Measurements from ENCODE around the gene GPR143.

GPR143 gene

GRCh38 chrX:9687899-9688298, 77.7 kb downstream of the GPR143 start:
- TF ChIP-seq, protein P1, sequence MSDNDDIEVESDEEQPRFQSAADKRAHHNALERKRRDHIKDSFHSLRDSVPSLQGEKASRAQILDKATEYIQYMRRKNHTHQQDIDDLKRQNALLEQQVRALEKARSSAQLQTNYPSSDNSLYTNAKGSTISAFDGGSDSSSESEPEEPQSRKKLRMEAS (IDR thresholded peaks at IDR 0.05), result no peak
- no peak for TF ChIP-seq EP300 (IDR thresholded peaks at IDR 0.05; ENCODE audit: borderline replicate concordance)
- TF ChIP-seq RAD21 (IDR thresholded peaks at IDR 0.05; ENCODE audit: low read depth), result no peak
- TF ChIP-seq EGR1 (IDR thresholded peaks at IDR 0.05), result no peak
- no peak for TF ChIP-seq NFIC (IDR thresholded peaks at IDR 0.05)
- TF ChIP-seq REST (IDR thresholded peaks at IDR 0.05; ENCODE audit: low read depth), result no peak
- TF ChIP-seq YY1 (IDR thresholded peaks at IDR 0.05; ENCODE audit: low read depth), result no peak
- no peak for TF ChIP-seq TEAD4 (IDR thresholded peaks at IDR 0.05)
- no peak for TF ChIP-seq CEBPB (IDR thresholded peaks at IDR 0.05)
- no peak for TF ChIP-seq CREB1 (IDR thresholded peaks at IDR 0.05; ENCODE audit: low read depth)
- no peak for TF ChIP-seq FOXM1 (IDR thresholded peaks at IDR 0.05; ENCODE audit: borderline replicate concordance, low read depth)
- TF ChIP-seq TCF12 (IDR thresholded peaks at IDR 0.05; ENCODE audit: low read depth), result no peak
- TF ChIP-seq ZBTB7A (IDR thresholded peaks at IDR 0.05; ENCODE audit: low read depth), result no peak
- TF ChIP-seq, protein P2, sequence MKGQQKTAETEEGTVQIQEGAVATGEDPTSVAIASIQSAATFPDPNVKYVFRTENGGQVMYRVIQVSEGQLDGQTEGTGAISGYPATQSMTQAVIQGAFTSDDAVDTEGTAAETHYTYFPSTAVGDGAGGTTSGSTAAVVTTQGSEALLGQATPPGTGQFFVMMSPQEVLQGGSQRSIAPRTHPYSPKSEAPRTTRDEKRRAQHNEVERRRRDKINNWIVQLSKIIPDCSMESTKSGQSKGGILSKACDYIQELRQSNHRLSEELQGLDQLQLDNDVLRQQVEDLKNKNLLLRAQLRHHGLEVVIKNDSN (IDR thresholded peaks at IDR 0.05), result no peak

- TF ChIP-seq REST (IDR thresholded peaks at IDR 0.05; ENCODE audit: low read depth) (no peak), CEBPB (IDR thresholded peaks at IDR 0.05) (no peak), RAD21 (IDR thresholded peaks at IDR 0.05; ENCODE audit: low read depth) (no peak), CREB1 (IDR thresholded peaks at IDR 0.05; ENCODE audit: low read depth) (no peak), EGR1 (IDR thresholded peaks at IDR 0.05) (no peak), NFIC (IDR thresholded peaks at IDR 0.05) (no peak)
- TF ChIP-seq, protein P2 (IDR thresholded peaks at IDR 0.05), result no peak
Observed at GRCh38 chrX:9683350-9683749, 82.3 kb downstream of the GPR143 start.

GRCh38 chrX:9682861-9683260, 82.8 kb downstream of the GPR143 start:
- TF ChIP-seq TCF12 (IDR thresholded peaks at IDR 0.05; ENCODE audit: low read depth) (no peak), EGR1 (IDR thresholded peaks at IDR 0.05) (no peak), FOXM1 (IDR thresholded peaks at IDR 0.05; ENCODE audit: borderline replicate concordance, low read depth) (no peak), YY1 (IDR thresholded peaks at IDR 0.05; ENCODE audit: low read depth) (no peak), RAD21 (IDR thresholded peaks at IDR 0.05; ENCODE audit: low read depth) (no peak), ZBTB7A (IDR thresholded peaks at IDR 0.05; ENCODE audit: low read depth) (no peak), TAF1 (IDR thresholded peaks at IDR 0.05; ENCODE audit: low read depth) (no peak), REST (IDR thresholded peaks at IDR 0.05; ENCODE audit: low read depth) (no peak)
- TF ChIP-seq, protein P2 (IDR thresholded peaks at IDR 0.05), result no peak

GRCh38 chrX:9682456-9682855, 83.2 kb downstream of the GPR143 start:
- TF ChIP-seq ZBTB7A (IDR thresholded peaks at IDR 0.05; ENCODE audit: low read depth) (no peak), REST (IDR thresholded peaks at IDR 0.05; ENCODE audit: low read depth) (no peak), FOXM1 (IDR thresholded peaks at IDR 0.05; ENCODE audit: borderline replicate concordance, low read depth) (no peak), TCF12 (IDR thresholded peaks at IDR 0.05; ENCODE audit: low read depth) (no peak), CREB1 (IDR thresholded peaks at IDR 0.05; ENCODE audit: low read depth) (no peak), EGR1 (IDR thresholded peaks at IDR 0.05) (no peak), YY1 (IDR thresholded peaks at IDR 0.05; ENCODE audit: low read depth) (no peak), EP300 (IDR thresholded peaks at IDR 0.05; ENCODE audit: borderline replicate concordance) (no peak), TAF1 (IDR thresholded peaks at IDR 0.05; ENCODE audit: low read depth) (no peak), CEBPB (IDR thresholded peaks at IDR 0.05) (no peak), NFIC (IDR thresholded peaks at IDR 0.05) (no peak), TEAD4 (IDR thresholded peaks at IDR 0.05) (no peak), RAD21 (IDR thresholded peaks at IDR 0.05; ENCODE audit: low read depth) (no peak)
- TF ChIP-seq, protein P1 (IDR thresholded peaks at IDR 0.05), result no peak
- TF ChIP-seq, protein P2 (IDR thresholded peaks at IDR 0.05), result no peak
